GM18873 (cell line): ENCODE data around the gene NCS1.

Experiments used
- ATAC-seq: cut with Tn5 transposase; IDR thresholded peaks from one replicate; pipeline ENCODE4 v1.9.1; 2021; ENCODE audit warnings: mild to moderate bottlenecking, moderate library complexity, moderate number of reproducible peaks; ENCODE audit not compliant: unreplicated experiment, low FRiP score

Gene NCS1

GRCh38 chr9:130209422-130209821 is 37.2 kb downstream of the NCS1 start:
- no peak for ATAC-seq

GRCh38 chr9:130211548-130212226 is 39.5 kb downstream of the NCS1 start:
- ATAC-seq, result no peak

- ATAC-seq, result no peak
Observed at GRCh38 chr9:130212543-130213297, 40.5 kb downstream of the NCS1 start.

GRCh38 chr9:130213911-130214761 is 41.9 kb downstream of the NCS1 start:
- ATAC-seq, result no peak

- no peak for ATAC-seq
Observed at GRCh38 chr9:130214776-130215340, 42.7 kb downstream of the NCS1 start.

- ATAC-seq, result no peak
Observed at GRCh38 chr9:130215341-130216119, 43.3 kb downstream of the NCS1 start.

GRCh38 chr9:130217838-130218237 is 45.6 kb downstream of the NCS1 start:
- no peak for ATAC-seq

- no peak for ATAC-seq
Observed at GRCh38 chr9:130219661-130220096, 47.5 kb downstream of the NCS1 start.

- no peak for ATAC-seq
Observed at GRCh38 chr9:130220352-130220751, 48.1 kb downstream of the NCS1 start.

GRCh38 chr9:130222833-130223232 is 50.6 kb downstream of the NCS1 start:
- no peak for ATAC-seq

GRCh38 chr9:130225071-130225470 is 52.9 kb downstream of the NCS1 start:
- ATAC-seq, result no peak

GRCh38 chr9:130225586-130225985 is 53.4 kb downstream of the NCS1 start:
- ATAC-seq, result no peak

- no peak for ATAC-seq
Observed at GRCh38 chr9:130226112-130226511, 53.9 kb downstream of the NCS1 start.

- ATAC-seq, result no peak
Observed at GRCh38 chr9:130227833-130228232, 55.6 kb downstream of the NCS1 start.

- no peak for ATAC-seq
Observed at GRCh38 chr9:130229759-130230158, 57.6 kb downstream of the NCS1 start.

- no peak for ATAC-seq
Observed at GRCh38 chr9:130230631-130231030, 58.4 kb downstream of the NCS1 start.

- ATAC-seq, result no peak
Observed at GRCh38 chr9:130232899-130233586, 60.8 kb downstream of the NCS1 start.

- ATAC-seq, result no peak
Observed at GRCh38 chr9:130233587-130233945, 61.4 kb downstream of the NCS1 start.
